ENCODE measurements around the gene CIC.

- TF ChIP-seq CTCF (optimal IDR thresholded peaks at IDR 0.05 in 1 of 3, IDR thresholded peaks at IDR 0.05 in 1 of 3, conservative IDR thresholded peaks at IDR 0.05 in 1 of 3; ENCODE audit: extremely low read depth in 1 of 3, insufficient read depth in 2 of 3, low read length in 3 of 3) = no peak
- TF ChIP-seq EZH2 (IDR thresholded peaks at IDR 0.05; ENCODE audit: low read length) = no peak
Measured at GRCh38 chr19:42276821-42277220, 7.8 kb downstream of the CIC start.
